ACC112 (cell line): ENCODE measurements around the gene ERICH3.

Source experiments
- H2AFZ ChIP-seq: fragments of 200-600 bp; sonication (generic); one replicate; pipeline ENCODE4 v1.6.0; 2017; ENCODE audit warnings: antibody characterized with exemption, low read length; ENCODE audit not compliant: unreplicated experiment
- H3K27ac ChIP-seq: fragments of 200-600 bp; sonication (generic); 2 replicates; pipeline ENCODE4 v1.5.1; 2014; ENCODE audit warnings: low read depth, mild to moderate bottlenecking, antibody characterized with exemption, low read length, moderate library complexity
- H3K27me3 ChIP-seq: fragments of 200-600 bp; sonication (generic); 2 replicates; pipeline ENCODE4 v1.6.1; 2014; ENCODE audit warnings: mild to moderate bottlenecking, antibody characterized with exemption, low read length, moderate library complexity, mixed read lengths; ENCODE audit not compliant: insufficient read depth
- H3K36me3 ChIP-seq: fragments of 200-600 bp; sonication (generic); 2 replicates; pipeline ENCODE4 v1.6.1; 2016; ENCODE audit warnings: mild to moderate bottlenecking, antibody characterized with exemption, low read length, moderate library complexity, mixed read lengths; ENCODE audit not compliant: insufficient read depth
- H3K4me1 ChIP-seq: fragments of 200-600 bp; sonication (generic); one replicate; pipeline ENCODE4 v1.6.1; 2016; ENCODE audit warnings: low read length, mixed read lengths; ENCODE audit not compliant: insufficient read depth, unreplicated experiment, control insufficient read depth
- H3K4me3 ChIP-seq: fragments of 200-600 bp; sonication (generic); 2 replicates; pipeline ENCODE4 v1.5.1; 2014; ENCODE audit warnings: mild to moderate bottlenecking, low read depth, low read length
- H3K79me2 ChIP-seq: fragments of 200-600 bp; sonication (generic); one replicate; pipeline ENCODE4 v1.6.0; 2016; ENCODE audit warnings: low read length; ENCODE audit not compliant: control insufficient read depth, unreplicated experiment, insufficient read depth

ERICH3 gene

GRCh38 chr1:74673351-74674111, at the start of gene ERICH3:
Gene ERICH3 (minus strand): TSS chr1:74673792. CDS start chr1:74673519, 273 bp downstream.
- Histone ChIP-seq H3K4me3 (peak within 1 kb of the TSS; percentile 68), H3K36me3 (no peaks in the 10 kb centered on the region), H2AFZ (peak within 1 kb of the TSS; percentile 32), H3K27ac (no peak within 1 kb of the TSS), H3K4me1 (peaks cover 4% of the 10 kb centered on the region), H3K27me3 (peaks cover 80% of the 10 kb centered on the region), H3K79me2 (no peaks in the 10 kb centered on the region)

- Histone ChIP-seq H3K4me3 (no peak overlapping the region), H3K27ac (no peak overlapping the region), H3K36me3 (peaks cover 31% of the 10 kb centered on the region), H3K4me1 (no peaks in the 10 kb centered on the region), H2AFZ (no peak overlapping the region), H3K79me2 (no peaks in the 10 kb centered on the region), H3K27me3 (no peaks in the 10 kb centered on the region)
Observed at GRCh38 chr1:74717626-74718025, 44.0 kb upstream of the ERICH3 start.

GRCh38 chr1:74716822-74717221, 43.2 kb upstream of the ERICH3 start:
- no peak overlapping the region for H3K4me3 ChIP-seq
- H2AFZ ChIP-seq: no peak overlapping the region
- H3K27me3 ChIP-seq: no peaks in the 10 kb centered on the region
- no peaks in the 10 kb centered on the region for H3K79me2 ChIP-seq
- H3K36me3 ChIP-seq: peaks cover 29% of the 10 kb centered on the region
- no peaks in the 10 kb centered on the region for H3K4me1 ChIP-seq
- H3K27ac ChIP-seq: no peak overlapping the region

- H3K4me3 ChIP-seq: no peak overlapping the region
- H3K4me1 ChIP-seq: no peaks in the 10 kb centered on the region
- H3K27ac ChIP-seq: no peak overlapping the region
- no peaks in the 10 kb centered on the region for H3K27me3 ChIP-seq
- no peak overlapping the region for H2AFZ ChIP-seq
- H3K36me3 ChIP-seq: peaks cover 22% of the 10 kb centered on the region
- no peaks in the 10 kb centered on the region for H3K79me2 ChIP-seq
Observed at GRCh38 chr1:74715806-74716205, 42.2 kb upstream of the ERICH3 start.

- Histone ChIP-seq H3K27ac (no peak overlapping the region), H3K27me3 (no peaks in the 10 kb centered on the region), H3K36me3 (peaks cover 15% of the 10 kb centered on the region; the same call in 1 of the 2 replicates), H3K79me2 (no peaks in the 10 kb centered on the region), H2AFZ (no peak overlapping the region), H3K4me3 (no peak overlapping the region), H3K4me1 (no peaks in the 10 kb centered on the region)
Observed at GRCh38 chr1:74715236-74715502, 41.6 kb upstream of the ERICH3 start.

GRCh38 chr1:74714429-74715235, 41.0 kb upstream of the ERICH3 start:
- peaks cover 11% of the 10 kb centered on the region; the same call in 1 of the 2 replicates for H3K36me3 ChIP-seq
- H3K4me1 ChIP-seq: no peaks in the 10 kb centered on the region
- H3K27ac ChIP-seq: no peak overlapping the region
- H3K4me3 ChIP-seq: no peak overlapping the region
- H2AFZ ChIP-seq: no peak overlapping the region
- no peaks in the 10 kb centered on the region for H3K79me2 ChIP-seq
- H3K27me3 ChIP-seq: no peaks in the 10 kb centered on the region

- H3K27me3 ChIP-seq: no peaks in the 10 kb centered on the region
- no peaks in the 10 kb centered on the region for H3K4me1 ChIP-seq
- peaks cover 8% of the 10 kb centered on the region; the same call in 1 of the 2 replicates for H3K36me3 ChIP-seq
- no peak overlapping the region for H3K27ac ChIP-seq
- no peak overlapping the region for H3K4me3 ChIP-seq
- H3K79me2 ChIP-seq: no peaks in the 10 kb centered on the region
- H2AFZ ChIP-seq: no peak overlapping the region
Observed at GRCh38 chr1:74713849-74714248, 40.3 kb upstream of the ERICH3 start.

- H3K27me3 ChIP-seq: no peaks in the 10 kb centered on the region
- H3K79me2 ChIP-seq: no peaks in the 10 kb centered on the region
- no peak overlapping the region for H2AFZ ChIP-seq
- no peaks in the 10 kb centered on the region for H3K4me1 ChIP-seq
- H3K4me3 ChIP-seq: no peak overlapping the region
- H3K36me3 ChIP-seq: peaks cover 3% of the 10 kb centered on the region; the same call in 1 of the 2 replicates
- no peak overlapping the region for H3K27ac ChIP-seq
Observed at GRCh38 chr1:74712881-74713280, 39.3 kb upstream of the ERICH3 start.

- no peaks in the 10 kb centered on the region for H3K79me2 ChIP-seq
- no peak overlapping the region for H3K4me3 ChIP-seq
- no peaks in the 10 kb centered on the region for H3K27me3 ChIP-seq
- no peak overlapping the region for H3K27ac ChIP-seq
- no peaks in the 10 kb centered on the region for H3K4me1 ChIP-seq
- H3K36me3 ChIP-seq: peaks cover 22% of the 10 kb centered on the region
- H2AFZ ChIP-seq: no peak overlapping the region
Observed at GRCh38 chr1:74703386-74704182, 30.0 kb upstream of the ERICH3 start.

GRCh38 chr1:74699331-74699730, 25.7 kb upstream of the ERICH3 start:
- Histone ChIP-seq H3K27me3 (no peaks in the 10 kb centered on the region), H3K36me3 (peaks cover 8% of the 10 kb centered on the region; the same call in 1 of the 2 replicates), H3K4me1 (no peaks in the 10 kb centered on the region), H3K27ac (no peak overlapping the region), H2AFZ (no peak overlapping the region), H3K79me2 (no peaks in the 10 kb centered on the region), H3K4me3 (no peak overlapping the region)
